ENCODE results near the gene RNASE11. TPM values are rescaled to one million over a fixed set of nuclear protein-coding genes. Genes with fewer than 3 reads are reported as not detected.

Gene RNASE11
- total RNA-seq, 1 experiment from 2014 or later, result not detected

GRCh38 chr14:20583142-20583541 lies 4.7 kb downstream of the RNASE11 start:
- Histone ChIP-seq H3K9ac (ENCODE audit: extremely low read depth, insufficient read length, low read length) (no peak overlapping the region), H3K23ac (ENCODE audit: insufficient read length, low read depth, low read length) (no peak overlapping the region), H3K79me2 (ENCODE audit: insufficient read depth, low read length) (no peaks in the 10 kb centered on the region), H4K5ac (ENCODE audit: insufficient read length, low read depth, low read length) (no peak overlapping the region), H4K20me1 (ENCODE audit: control insufficient read depth, insufficient read depth, insufficient read length) (no peaks in the 10 kb centered on the region), H3K14ac (ENCODE audit: insufficient read depth, low read length) (no peak overlapping the region), H3K18ac (ENCODE audit: insufficient read length, low read depth, low read length) (no peak overlapping the region), H3K9me3 (ENCODE audit: control insufficient read depth, low read depth, low read length) (no peaks in the 10 kb centered on the region), H3K4me1 (ENCODE audit: insufficient read depth, low read length) (peaks cover 22% of the 10 kb centered on the region; the same call in 1 of the 2 replicates), H3T11ph (ENCODE audit: low read length) (no peak overlapping the region), H3K23me2 (ENCODE audit: insufficient read length, low read depth, low read length, poor library complexity, severe bottlenecking) (no peaks in the 10 kb centered on the region), H3K4ac (ENCODE audit: low read depth, low read length) (no peak overlapping the region), H2BK15ac (ENCODE audit: low read depth, low read length) (no peak overlapping the region), H2BK12ac (ENCODE audit: insufficient read length, low read depth, low read length) (no peak overlapping the region), H4K8ac (replicated peaks; ENCODE audit: insufficient read length, low read depth, low read length) (no peak overlapping the region), H3K79me1 (ENCODE audit: insufficient read depth, low read depth, low read length, poor library complexity, severe bottlenecking) (no peaks in the 10 kb centered on the region), H2BK20ac (ENCODE audit: low read depth, low read length, poor library complexity, severe bottlenecking) (no peak overlapping the region), H3K27me3 (ENCODE audit: insufficient read depth, low read length) (no peaks in the 10 kb centered on the region), H2BK120ac (ENCODE audit: low read depth, low read length, poor library complexity, severe bottlenecking) (no peak overlapping the region), H2BK5ac (ENCODE audit: insufficient read length, low read length) (no peak overlapping the region), H2AFZ (ENCODE audit: low read length) (no peak overlapping the region), H2AK5ac (ENCODE audit: insufficient read length, low read length) (no peak overlapping the region), H4K91ac (ENCODE audit: insufficient read length, low read depth, low read length) (no peak overlapping the region), H3K56ac (ENCODE audit: insufficient read length, low read depth, low read length) (no peak overlapping the region), H3K4me2 (ENCODE audit: insufficient read depth, insufficient read length, low read length) (no peak overlapping the region), H3K27ac (ENCODE audit: insufficient read length, low read depth, low read length) (no peak overlapping the region)
- Mint-ChIP-seq H3K4me3 (no peak overlapping the region), H3K27me3 (ENCODE audit: low read depth) (no peaks in the 10 kb centered on the region), H3K9me3 (no peaks in the 10 kb centered on the region; a peak in 1 of 5 replicates), H3K36me3 (ENCODE audit: insufficient read depth in 1 of 3, low read depth in 3 of 3) (no peaks in the 10 kb centered on the region), H3K4me1 (peaks cover 59 to 68% of the 10 kb centered on the region in 2 experiments), H3K27ac (no peak overlapping the region)
- DNase-seq, result no peak
- no peak for TF ChIP-seq CTCF (conservative IDR thresholded peaks at IDR 0.05)
